ENCODE data around the gene FAH. TPM values are rescaled to one million over a fixed set of nuclear protein-coding genes. Genes with fewer than 3 reads are reported as not detected.

The FAH gene
- total and polyA plus RNA-seq, 4 donors: 23.7 to 55.5 (median 49.2) TPM

GRCh38 chr15:80140909-80141308 lies 11.9 kb upstream of the FAH start:
- WGBS, 2 donors: 95 to 96% methylated on average over 4 of the region's 4 CpGs
- TF ChIP-seq, protein P1, sequence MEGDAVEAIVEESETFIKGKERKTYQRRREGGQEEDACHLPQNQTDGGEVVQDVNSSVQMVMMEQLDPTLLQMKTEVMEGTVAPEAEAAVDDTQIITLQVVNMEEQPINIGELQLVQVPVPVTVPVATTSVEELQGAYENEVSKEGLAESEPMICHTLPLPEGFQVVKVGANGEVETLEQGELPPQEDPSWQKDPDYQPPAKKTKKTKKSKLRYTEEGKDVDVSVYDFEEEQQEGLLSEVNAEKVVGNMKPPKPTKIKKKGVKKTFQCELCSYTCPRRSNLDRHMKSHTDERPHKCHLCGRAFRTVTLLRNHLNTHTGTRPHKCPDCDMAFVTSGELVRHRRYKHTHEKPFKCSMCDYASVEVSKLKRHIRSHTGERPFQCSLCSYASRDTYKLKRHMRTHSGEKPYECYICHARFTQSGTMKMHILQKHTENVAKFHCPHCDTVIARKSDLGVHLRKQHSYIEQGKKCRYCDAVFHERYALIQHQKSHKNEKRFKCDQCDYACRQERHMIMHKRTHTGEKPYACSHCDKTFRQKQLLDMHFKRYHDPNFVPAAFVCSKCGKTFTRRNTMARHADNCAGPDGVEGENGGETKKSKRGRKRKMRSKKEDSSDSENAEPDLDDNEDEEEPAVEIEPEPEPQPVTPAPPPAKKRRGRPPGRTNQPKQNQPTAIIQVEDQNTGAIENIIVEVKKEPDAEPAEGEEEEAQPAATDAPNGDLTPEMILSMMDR (IDR thresholded peaks at IDR 0.05; ENCODE audit: control extremely low read depth, extremely low read depth): no peak
- no peak for DNase-seq
- no peak overlapping the region for H3K9ac ChIP-seq (ENCODE audit: insufficient read depth in 1 of 2, low read length in 2 of 2)
- no peaks in the 10 kb centered on the region for H3K9me3 ChIP-seq (ENCODE audit: control insufficient read depth in 4 of 4, insufficient read depth in 3 of 4, low read length in 3 of 4)
- peaks cover 0 to 11% (median 4%) of the 10 kb centered on the region in 4 donors for H3K36me3 ChIP-seq (ENCODE audit: control insufficient read depth in 4 of 4, insufficient read depth in 4 of 4, low read length in 4 of 4)
- no peaks in the 10 kb centered on the region for H3K27me3 ChIP-seq (ENCODE audit: control insufficient read depth in 3 of 3, insufficient read depth in 3 of 3, low read length in 2 of 3)
- H3K4me1 ChIP-seq (ENCODE audit: control insufficient read depth in 5 of 5, insufficient read depth in 5 of 5, low read length in 5 of 5): no peaks in the 10 kb centered on the region
- no peak for ATAC-seq (ENCODE audit: insufficient read depth, low FRiP score)
- no peak overlapping the region for H3K4me3 ChIP-seq
- H3K27ac ChIP-seq (ENCODE audit: low read depth in 1 of 2, low read length in 1 of 2): no peak overlapping the region

DNA sequence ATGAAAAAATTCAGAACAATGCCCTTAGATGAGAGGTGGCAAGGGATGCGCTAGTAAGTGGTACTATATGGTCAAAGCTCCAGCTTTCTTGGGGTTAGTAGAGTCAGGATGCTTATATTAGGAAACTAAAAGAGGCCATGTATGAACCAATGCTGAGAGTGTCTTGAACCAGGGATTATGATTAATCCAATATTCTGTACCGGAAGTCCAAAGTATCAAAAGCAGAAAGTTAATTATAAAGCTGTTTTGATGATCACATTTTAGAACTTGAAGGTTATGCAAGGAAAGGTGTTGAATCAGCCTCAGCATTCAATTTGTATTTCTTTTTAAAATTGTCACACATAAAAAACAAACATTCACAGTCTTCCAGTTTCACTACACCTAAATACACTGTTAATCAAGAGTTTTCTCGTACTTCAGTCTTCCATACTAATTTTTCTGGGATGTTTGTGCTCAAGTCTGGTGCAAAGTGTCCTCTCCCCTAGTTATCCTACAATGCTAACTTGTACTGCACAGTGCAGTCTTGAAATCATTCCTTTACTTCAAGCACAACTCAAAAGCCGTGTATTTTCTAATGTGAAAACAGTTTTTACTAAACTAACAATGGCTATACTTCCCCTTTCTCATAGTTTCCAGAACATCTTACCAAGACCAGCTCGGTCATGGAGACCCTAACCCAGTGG lies 10.7 kb upstream of the FAH start:
- ATAC-seq (ENCODE audit: insufficient read depth, low FRiP score): no peak
- no peak overlapping the region for H3K27ac ChIP-seq (ENCODE audit: low read depth in 1 of 2, low read length in 1 of 2)
- H3K4me3 ChIP-seq: no peak overlapping the region
- no peaks in the 10 kb centered on the region for H3K4me1 ChIP-seq (ENCODE audit: control insufficient read depth in 5 of 5, insufficient read depth in 5 of 5, low read length in 5 of 5)
- no peaks in the 10 kb centered on the region for H3K27me3 ChIP-seq (ENCODE audit: control insufficient read depth in 3 of 3, insufficient read depth in 3 of 3, low read length in 2 of 3)
- H3K9ac ChIP-seq (ENCODE audit: insufficient read depth in 1 of 2, low read length in 2 of 2): no peak overlapping the region
- TF ChIP-seq, protein P1 (IDR thresholded peaks at IDR 0.05; ENCODE audit: control extremely low read depth, extremely low read depth): no peak
- no peaks in the 10 kb centered on the region for H3K9me3 ChIP-seq (ENCODE audit: control insufficient read depth in 4 of 4, insufficient read depth in 3 of 4, low read length in 3 of 4)
- no peak for DNase-seq
- WGBS, 2 donors: 93 to 95% methylated on average over 5 of the region's 5 CpGs
- peaks cover 0 to 7% (median 2%) of the 10 kb centered on the region in 4 donors for H3K36me3 ChIP-seq (ENCODE audit: control insufficient read depth in 4 of 4, insufficient read depth in 4 of 4, low read length in 4 of 4)

DNA sequence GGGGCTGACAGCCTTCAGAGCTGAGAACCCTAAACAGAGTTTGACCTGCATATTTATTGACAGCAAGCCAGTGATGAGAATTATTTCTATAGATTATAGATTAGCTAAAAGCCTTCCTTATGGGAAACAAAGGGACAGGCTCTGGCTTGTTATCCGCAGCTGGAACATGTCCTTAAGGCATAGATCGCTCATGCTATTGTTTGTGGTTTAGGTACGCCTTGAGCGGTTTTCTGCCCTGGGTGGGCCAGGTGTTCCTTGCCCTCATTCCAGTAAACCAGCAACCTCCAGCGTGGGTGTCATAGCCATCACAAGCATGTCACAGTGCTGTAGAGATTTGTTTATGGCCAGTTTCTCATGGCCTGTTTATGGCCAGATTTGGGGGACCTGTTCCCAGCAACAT lies 10.2 kb upstream of the FAH start:
- H3K4me3 ChIP-seq: no peak overlapping the region

More for the DNA sequence above, 10.2 kb upstream of the FAH start:
- Histone ChIP-seq H3K27ac (ENCODE audit: low read depth in 1 of 2, low read length in 1 of 2) (no peak overlapping the region), H3K9ac (ENCODE audit: insufficient read depth in 1 of 2, low read length in 2 of 2) (no peak overlapping the region), H3K27me3 (ENCODE audit: control insufficient read depth in 3 of 3, insufficient read depth in 3 of 3, low read length in 2 of 3) (no peaks in the 10 kb centered on the region), H3K36me3 (ENCODE audit: control insufficient read depth in 4 of 4, insufficient read depth in 4 of 4, low read length in 4 of 4) (peaks cover 0 to 3% (median 0%) of the 10 kb centered on the region in 4 donors), H3K4me1 (ENCODE audit: control insufficient read depth in 5 of 5, insufficient read depth in 5 of 5, low read length in 5 of 5) (no peaks in the 10 kb centered on the region), H3K9me3 (ENCODE audit: control insufficient read depth in 4 of 4, insufficient read depth in 3 of 4, low read length in 3 of 4) (no peaks in the 10 kb centered on the region)
- TF ChIP-seq, protein P1 (IDR thresholded peaks at IDR 0.05; ENCODE audit: control extremely low read depth, extremely low read depth): no peak
- 93% methylated on average over 5 of the region's 5 CpGs for WGBS, 2 donors
- DNase-seq (no peak), ATAC-seq (ENCODE audit: insufficient read depth, low FRiP score) (no peak)
